GM12878 (cell line): ENCODE data around the gene RAB29. TPM values are rescaled to one million over a fixed set of nuclear protein-coding genes. Genes with fewer than 3 reads are reported as not detected.

Source experiments
- ATAC-seq: fragments of 200-7000 bp; cut with Tn5 transposase; 3 replicates; pipeline ENCODE4 v1.9.1; 2020; ENCODE audit warnings: mild to moderate bottlenecking, moderate library complexity
- BruUV-seq: library from RNA; stranded (reverse); fragments of 400-500 nt; replicated peaks from 2 replicates; lab custom pipeline; 2021; lab: Mats Ljungman, UMichigan
- CTCF ChIA-PET: fragments of 300-600 bp; sonication (Branson Sonifier 250); formaldehyde crosslinking; extraction: SDS; loops from one replicate; lab custom pipeline; 2021; ENCODE audit warnings: inconsistent platforms; lab: Yijun Ruan, JAX
- POLR2A ChIA-PET: fragments of 350-600 bp; formaldehyde crosslinking; extraction: SDS; loops from one replicate; lab custom pipeline; 2021; ENCODE audit warnings: inconsistent platforms; lab: Charles Lee
- RAD21 ChIA-PET: fragments of 300-600 bp; sonication (Branson Sonifier 250); formaldehyde crosslinking; loops from one replicate; lab custom pipeline; 2023; ENCODE audit warnings: antibody characterized with exemption; ENCODE audit not compliant: unreplicated experiment; lab: Charles Lee
- SMC1A ChIA-PET: fragments of 300-600 bp; sonication (Branson Sonifier 250); formaldehyde crosslinking; loops from one replicate; lab custom pipeline; 2023; ENCODE audit not compliant: unreplicated experiment, uncharacterized antibody; lab: Charles Lee
- DNase-seq: peaks from one replicate; pipeline ENCODE4 v3.0.0-alpha.2; 2011; ENCODE audit warnings: low read depth, low spot score
- FAIRE-seq: peaks from 3 replicates; lab custom pipeline; 2011; peaks lifted over from hg19 to GRCh38; lab: Jason Lieb, UNC
- H2AFZ ChIP-seq: 2 replicates; pipeline ENCODE4 v1.6.0; 2011; ENCODE audit warnings: low read depth, low read length, control low read depth; ENCODE audit not compliant: control insufficient read depth
- H3K27ac ChIP-seq: 2 replicates; pipeline ENCODE4 v1.5.1; 2011; ENCODE audit warnings: control low read depth; ENCODE audit not compliant: control insufficient read depth, insufficient read depth
- H3K27me3 ChIP-seq, 2 experiments: replicated peaks in 1 of 2; 2 replicates each; pipeline versions ENCODE4 v1.6.0 to v1.6.1; 2011; ENCODE audit warnings: low read length in 1 of 2; ENCODE audit not compliant: control insufficient read depth in 2 of 2, insufficient read depth in 2 of 2
- H3K36me3 ChIP-seq, 2 experiments: 2 replicates each; pipeline ENCODE4 v1.5.1; 2011; ENCODE audit warnings: low read length in 1 of 2; ENCODE audit not compliant: control insufficient read depth in 2 of 2, insufficient read depth in 2 of 2
- H3K4me1 ChIP-seq: 2 replicates; pipeline ENCODE4 v1.6.1; 2011; ENCODE audit warnings: mild to moderate bottlenecking, low read length, moderate library complexity, mixed read lengths; ENCODE audit not compliant: control insufficient read depth, insufficient read depth
- H3K4me2 ChIP-seq: 2 replicates; pipeline ENCODE4 v1.6.0; 2011; ENCODE audit warnings: control low read depth; ENCODE audit not compliant: control insufficient read depth, insufficient read depth
- H3K4me3 ChIP-seq: fragments of 200-600 bp; sonication (generic); 2 replicates; pipeline ENCODE4 v1.5.1; 2016
- H3K79me2 ChIP-seq: 2 replicates; pipeline ENCODE4 v1.6.0; 2011; ENCODE audit warnings: low read length; ENCODE audit not compliant: control insufficient read depth, insufficient read depth
- H3K9ac ChIP-seq: 2 replicates; pipeline ENCODE4 v1.8.0; 2011; ENCODE audit warnings: low read length, control low read depth, mixed read lengths; ENCODE audit not compliant: control insufficient read depth, insufficient read depth
- H3K9me3 ChIP-seq: replicated peaks from 3 replicates; pipeline ENCODE4 v1.5.1; 2011; ENCODE audit warnings: mild to moderate bottlenecking, low read length; ENCODE audit not compliant: control insufficient read depth, insufficient read depth
- H4K20me1 ChIP-seq: 2 replicates; pipeline ENCODE4 v1.6.0; 2011; ENCODE audit not compliant: control insufficient read depth, insufficient read depth
- HCFC1 ChIP-seq: fragments of 150-350 bp; IDR thresholded peaks from 2 replicates; pipeline ENCODE4 v1.6.1; 2014; ENCODE audit warnings: low read length
- IKZF2 ChIP-seq, 2 experiments: fragments of 450-650 bp; IDR thresholded peaks; 2 replicates each; pipeline ENCODE4 v1.6.1; 2017; ENCODE audit warnings: mild to moderate bottlenecking in 2 of 2, moderate library complexity in 2 of 2
- MLLT1 ChIP-seq: fragments of 450-650 bp; IDR thresholded peaks from 2 replicates; pipeline ENCODE4 v1.6.1; 2016; ENCODE audit warnings: mild to moderate bottlenecking
- POLR2AphosphoS5 ChIP-seq: IDR thresholded peaks from 2 replicates; pipeline ENCODE4 v1.6.1; 2011; ENCODE audit warnings: mild to moderate bottlenecking, low read length, inconsistent platforms
- RFX5 ChIP-seq: IDR thresholded peaks from 2 replicates; pipeline ENCODE4 v1.6.1; 2011; ENCODE audit warnings: low read depth, low read length, improper control_type of control experiment
- WGBS: methylation state at CpG from one replicate; pipeline ENCODE4 v1.1.6; 2016; ENCODE audit warnings: low lambda C conversion rate; ENCODE audit not compliant: insufficient replicate concordance, insufficient coverage; ENCODE audit errors: missing lambda C conversion rate; 5-methylcytosine and 5-hydroxymethylcytosine counted together
- in situ Hi-C: fragments of 300-500 bp; cut with MboI; formaldehyde crosslinking; loops from 9 replicates; pipeline ENCODE4 v1.14.3; 2018; ENCODE audit warnings: mixed read lengths
- intact Hi-C: fragments of 100-400 bp; cut with micrococcal nuclease; formaldehyde crosslinking; loops from one replicate; pipeline ENCODE4 v1.14.2; 2022; ENCODE audit not compliant: unreplicated experiment
- polyA plus RNA-seq, 11 experiments: library from polyadenylated mRNA; depleted of rRNA in 4 of 11; unstranded in 6 of 11; stranded (reverse) in 5 of 11; fragments of >200 nt; fragmentation: Nextera tagmentation in 4 of 11; fragmentation: Illumina TruSeq in 1 of 11; extraction: Ambion mirVana in 4 of 11; extraction: Trizol in 1 of 11; gene quantifications; 1 replicate in 1 of 11; 2 replicates in 10 of 11; pipeline versions ENCODE4 v1.2.1 to v1.2.3, GENCODE V29; 2011 to 2016; ENCODE audit warnings: inconsistent platforms in 2 of 11, missing spikeins in 2 of 11, low read depth in 1 of 11
- total RNA-seq, 4 experiments: library from RNA; depleted of rRNA in 3 of 4; stranded (reverse); fragments of >200 nt in 3 of 4; fragmentation: Illumina TruSeq in 1 of 4; extraction: Trizol in 1 of 4; gene quantifications; 2 replicates each; pipeline versions ENCODE4 v1.2.1 to v1.2.3, GENCODE V29; 2013 to 2021

The RAB29 gene
- total and polyA plus RNA-seq, 10 of the 15 experiments (the other 5 are each of a cell fraction or from before 2014, with no cell fraction given) = 11.7 to 74.5 (median 15.0) TPM

GRCh38 chr1:205746757-205747412 is 28.4 kb downstream of the RAB29 start:
- Histone ChIP-seq H3K27me3 (no peaks in the 10 kb centered on the region), H3K79me2 (peaks cover 76% of the 10 kb centered on the region), H3K4me3 (peak overlapping the region; percentile 90), H3K36me3 (0 out of 4 replicates have a peak, but pooled peaks cover 0 to 9% of the 10 kb centered on the region in 2 experiments), H3K4me1 (peaks cover 9% of the 10 kb centered on the region), H3K4me2 (peak overlapping the region; percentile 89), H2AFZ (no peak overlapping the region), H3K9ac (peak overlapping the region; percentile 19), H3K27ac (no peak overlapping the region; the same call in 1 of the 2 replicates), H4K20me1 (0 out of 2 replicates have a peak, but pooled peaks cover 3% of the 10 kb centered on the region), H3K9me3 (no peaks in the 10 kb centered on the region; the same call in 1 of the 3 replicates)
- in situ Hi-C loops (no loop called here), intact Hi-C loops (no loop called here)
- ChIA-PET POLR2A (interaction anchor here (0.8 to 1.8 kb wide), 10 partner anchors 10 to 83 kb away, joined by 3 to 12 read pairs (median 6); no protein-coding TSS in a partner anchor), CTCF (interaction anchor here (0.6 to 3.8 kb wide), 11 partner anchors 10 to 231 kb away, joined by 3 to 26 read pairs (median 6); partner anchors contain the start of gene RAB29), SMC1A (interaction anchor here (0.6 to 3.1 kb wide), 19 partner anchors 11 to 328 kb away, joined by 3 to 22 read pairs (median 4); partner anchors contain the start of gene RAB29), RAD21 (interaction anchor here (0.8 to 2.8 kb wide), 8 partner anchors 10 to 230 kb away, joined by 3 to 21 read pairs (median 5); no protein-coding TSS in a partner anchor)
- DNase-seq = no peak
- no TSS peak for BruUV-seq
- TF ChIP-seq RFX5 (no peak), HCFC1 (no peak), POLR2AphosphoS5 (peak; percentile 68), MLLT1 (peak; percentile 55; the same call in 1 of the 2 replicates), IKZF2 (IDR thresholded peaks at IDR 0.05) (0 out of 4 replicates have a peak, but pooled peaks of 1 of the 2 experiments have one; percentile 16)
- no peak for ATAC-seq
- WGBS = 81% methylated on average over 5 of the region's 5 CpGs
- no peak for FAIRE-seq
